NCI-H1436 treated with DMSO at 0.1 percent for 48 hours (cell line): ENCODE data around the gene KCNQ4.
A peak's percentile ranks its signal among the peaks of the same experiment; 100 is the strongest.

Experiments
- DNase-seq: peaks from one replicate; lab custom pipeline; 2025; lab: John Stamatoyannopoulos, UW

Gene KCNQ4

DNA sequence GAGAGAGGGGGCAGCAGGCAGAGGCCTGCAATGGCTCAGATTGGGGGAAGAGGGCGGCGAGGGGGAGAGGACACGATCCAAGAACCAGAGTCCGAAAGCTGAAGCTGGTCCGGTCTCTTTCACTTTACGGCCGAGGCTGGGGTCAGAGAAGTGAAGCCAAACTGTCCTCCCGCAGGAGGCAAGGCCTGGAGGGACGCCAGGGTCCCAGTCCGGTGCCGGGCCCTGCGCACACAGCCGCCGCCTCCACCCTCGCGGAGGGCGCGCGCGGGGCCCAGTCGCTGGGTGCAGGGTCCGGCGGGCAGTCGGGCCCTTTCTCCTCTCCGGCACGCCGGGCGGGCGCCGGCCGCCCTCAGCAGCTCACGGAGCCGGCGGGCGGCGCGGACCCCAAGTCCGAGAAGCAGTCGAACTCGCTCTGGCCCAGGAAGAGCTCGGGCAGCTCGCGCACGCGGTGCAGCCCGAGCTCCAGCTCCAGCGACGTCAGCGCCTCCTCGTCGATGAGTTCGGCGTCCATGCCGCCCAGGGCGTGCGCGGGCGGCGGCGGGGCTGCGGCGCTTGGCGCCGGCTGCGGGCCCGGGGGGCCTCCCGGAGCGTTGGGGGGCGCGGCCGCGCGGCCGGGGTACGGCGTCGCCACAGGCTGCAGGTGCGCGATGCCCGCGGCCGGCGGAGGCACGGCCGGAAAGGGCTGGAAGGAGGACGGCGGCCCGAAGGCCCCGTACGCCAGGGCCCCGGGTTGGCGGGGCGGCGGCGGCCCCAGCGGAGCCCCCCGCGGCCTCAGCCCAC is 77.8 kb downstream of the KCNQ4 start:
- no peak for DNase-seq

GRCh38 chr1:40862008-40862863 is 78.6 kb downstream of the KCNQ4 start, which contains the start of gene CITED4:
CITED4 (minus strand) TSS chr1:40862363; CDS start chr1:40862127, 236 bp downstream.
- DNase-seq = peak; percentile 76

- no peak for DNase-seq
Measured at GRCh38 chr1:40868051-40868723, 84.6 kb downstream of the KCNQ4 start.

DNA sequence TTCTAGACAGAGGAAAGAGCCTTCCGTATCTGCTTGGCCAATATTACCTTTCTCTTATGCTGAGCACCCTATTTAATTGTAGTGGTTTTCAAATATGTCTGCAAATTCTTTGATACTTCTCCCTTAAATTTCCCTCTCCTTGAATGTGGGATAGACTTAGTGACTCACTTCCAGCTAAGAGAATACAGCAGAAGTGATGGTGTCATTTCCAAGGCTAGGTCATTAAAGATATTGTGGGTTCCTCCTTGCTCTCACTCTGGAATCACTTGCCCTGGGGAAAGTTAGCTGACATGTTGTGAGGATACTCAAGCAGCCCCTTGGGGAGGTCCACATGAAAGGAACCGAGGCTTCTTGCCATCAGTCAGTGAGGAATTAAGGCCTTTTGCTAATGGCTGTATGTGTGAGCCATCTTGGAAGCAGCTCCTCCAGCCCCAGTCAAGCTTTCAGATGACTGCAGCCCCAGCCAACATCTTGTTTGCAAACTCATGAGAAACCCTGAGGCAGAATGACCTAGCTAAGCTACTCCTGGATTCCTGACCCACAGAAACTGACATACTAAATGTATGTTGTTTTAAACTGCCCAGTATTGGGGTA is 86.6 kb downstream of the KCNQ4 start:
- DNase-seq = no peak

DNA sequence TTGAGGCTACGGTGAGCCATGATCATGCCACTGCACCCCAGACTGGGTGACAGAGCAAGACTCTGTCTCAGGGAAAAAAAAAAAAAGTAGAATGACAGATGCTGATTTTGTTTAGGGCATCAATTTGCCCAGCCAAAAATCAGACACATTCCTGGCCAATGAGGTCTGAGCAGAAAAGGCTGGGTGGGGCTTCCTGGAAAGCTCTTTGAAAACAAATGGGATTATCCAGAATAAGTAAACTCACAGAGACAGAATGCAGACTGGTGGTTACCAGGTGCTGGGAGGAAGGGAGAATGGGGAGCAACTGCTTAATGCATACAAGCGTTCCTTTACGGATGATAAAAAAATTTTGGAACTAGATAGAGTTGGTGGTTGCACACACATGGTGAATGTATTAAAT is 88.7 kb downstream of the KCNQ4 start:
- DNase-seq = no peak

DNA sequence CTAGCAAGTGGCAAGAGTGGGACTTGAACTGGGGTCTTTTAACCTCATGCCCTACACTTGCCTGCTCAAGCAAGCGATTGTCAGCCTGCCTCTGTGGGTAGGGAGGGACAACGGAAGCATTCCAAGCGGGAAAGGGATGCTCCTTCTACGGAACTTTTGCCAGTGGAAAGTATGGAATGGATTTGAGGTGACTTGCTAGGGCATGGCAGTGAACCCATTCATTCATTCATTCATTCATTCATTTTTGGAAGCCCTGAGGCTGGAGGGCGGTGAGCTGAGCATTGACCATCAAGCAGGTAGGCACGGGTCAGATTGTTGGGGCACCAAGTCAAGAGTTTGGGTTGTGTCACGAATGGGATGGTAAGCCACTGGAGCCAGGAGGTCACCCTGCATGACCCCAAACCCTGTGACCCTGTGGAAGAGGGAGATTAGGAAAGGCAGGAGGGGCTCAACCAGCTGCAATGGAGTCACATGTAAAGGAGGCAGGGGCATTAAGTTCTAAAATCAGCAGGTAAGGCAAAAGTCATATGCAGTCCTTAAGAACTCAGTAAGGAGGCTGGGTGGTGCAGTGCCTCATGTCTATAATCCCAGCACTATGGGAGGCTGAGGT is 90.4 kb downstream of the KCNQ4 start:
- no peak for DNase-seq

DNA sequence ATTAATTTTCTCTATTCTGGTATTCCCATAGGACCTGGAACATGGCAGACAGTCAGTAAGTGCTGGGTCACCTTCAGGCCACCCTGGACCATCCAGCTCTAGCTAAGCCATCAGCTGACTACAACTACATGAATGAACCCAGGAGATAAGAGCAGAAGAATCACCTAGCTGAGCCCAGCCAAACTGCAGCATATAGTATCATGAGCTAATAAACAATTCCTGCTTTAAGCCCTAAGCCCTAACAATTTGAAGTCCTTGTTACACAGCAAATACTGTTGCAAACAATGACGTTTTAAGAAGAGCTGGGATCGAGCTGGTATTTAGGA is 92.8 kb downstream of the KCNQ4 start:
- DNase-seq = no peak

DNA sequence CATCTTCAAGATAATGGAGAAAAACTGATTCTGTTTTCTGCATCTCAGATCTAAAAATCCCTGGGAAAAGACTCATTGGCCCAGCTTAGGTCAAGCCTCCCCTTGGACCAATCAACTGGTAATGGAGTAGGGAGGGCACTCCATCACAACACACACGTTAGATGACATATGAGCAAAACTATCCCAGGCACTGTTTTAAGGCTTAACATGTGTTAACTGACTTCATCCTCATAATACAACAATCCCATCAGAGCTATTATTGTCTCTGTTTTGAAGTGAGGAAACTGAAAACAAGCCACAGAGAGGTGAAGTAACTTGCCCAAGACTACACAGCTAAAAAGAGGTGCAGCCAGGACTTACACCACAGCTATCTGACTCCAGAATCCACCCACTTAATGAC is 93.3 kb downstream of the KCNQ4 start:
- no peak for DNase-seq

- peak; percentile 39 for DNase-seq
Measured at GRCh38 chr1:40877698-40878097, 94.1 kb downstream of the KCNQ4 start.

DNA sequence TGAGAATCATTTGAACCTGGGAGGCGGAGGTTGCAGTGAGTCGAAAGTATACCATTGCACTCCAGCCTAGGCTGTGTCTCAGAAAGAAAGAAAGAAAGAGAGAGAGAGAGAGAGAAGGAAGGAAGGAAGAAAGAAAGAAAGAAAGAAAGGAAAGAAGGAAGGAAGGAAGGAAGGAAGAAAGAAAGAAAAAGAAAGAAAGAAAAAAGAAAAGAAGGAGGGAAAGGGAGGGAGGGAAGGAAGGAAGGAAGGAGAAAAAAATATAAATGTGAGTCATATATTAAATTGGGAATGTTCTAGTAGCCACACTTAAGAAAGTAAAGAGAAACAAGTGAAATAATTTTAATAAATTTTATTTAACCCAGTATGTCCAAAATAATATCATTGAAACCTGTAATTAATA is 95.3 kb downstream of the KCNQ4 start:
- DNase-seq = no peak

DNA sequence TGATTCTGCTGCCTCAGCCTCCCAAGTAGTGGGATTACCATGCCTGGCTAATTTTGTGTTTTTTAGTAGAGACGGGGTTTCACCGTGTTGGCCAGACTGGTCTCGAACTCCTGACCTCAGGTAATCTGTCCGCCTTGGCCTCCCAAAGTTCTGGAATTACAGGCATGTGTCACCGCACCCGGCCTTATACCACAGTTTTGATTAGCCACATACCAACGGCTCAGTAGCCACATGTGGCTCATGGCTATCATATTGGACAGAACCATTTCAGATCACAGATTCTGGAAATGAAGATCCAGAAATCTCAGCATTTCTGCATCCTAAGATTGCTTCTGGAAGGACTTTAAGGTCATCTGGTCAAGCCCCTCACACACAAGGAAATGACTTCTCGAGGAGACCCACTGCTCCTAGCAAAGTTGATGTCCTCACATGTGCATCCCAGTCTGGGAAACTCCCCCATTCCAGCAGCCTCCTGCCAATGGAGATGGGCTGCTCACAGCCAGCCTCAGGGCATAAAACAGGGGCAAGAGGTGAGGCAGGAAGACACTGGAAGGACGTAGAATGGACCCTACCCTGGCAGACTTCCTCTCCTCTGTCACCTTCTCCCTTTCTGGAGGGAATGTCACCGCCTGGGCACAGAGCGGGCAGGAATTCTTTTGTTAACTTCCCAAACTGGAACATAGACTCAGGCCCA is 96.0 kb downstream of the KCNQ4 start:
- no peak for DNase-seq

DNA sequence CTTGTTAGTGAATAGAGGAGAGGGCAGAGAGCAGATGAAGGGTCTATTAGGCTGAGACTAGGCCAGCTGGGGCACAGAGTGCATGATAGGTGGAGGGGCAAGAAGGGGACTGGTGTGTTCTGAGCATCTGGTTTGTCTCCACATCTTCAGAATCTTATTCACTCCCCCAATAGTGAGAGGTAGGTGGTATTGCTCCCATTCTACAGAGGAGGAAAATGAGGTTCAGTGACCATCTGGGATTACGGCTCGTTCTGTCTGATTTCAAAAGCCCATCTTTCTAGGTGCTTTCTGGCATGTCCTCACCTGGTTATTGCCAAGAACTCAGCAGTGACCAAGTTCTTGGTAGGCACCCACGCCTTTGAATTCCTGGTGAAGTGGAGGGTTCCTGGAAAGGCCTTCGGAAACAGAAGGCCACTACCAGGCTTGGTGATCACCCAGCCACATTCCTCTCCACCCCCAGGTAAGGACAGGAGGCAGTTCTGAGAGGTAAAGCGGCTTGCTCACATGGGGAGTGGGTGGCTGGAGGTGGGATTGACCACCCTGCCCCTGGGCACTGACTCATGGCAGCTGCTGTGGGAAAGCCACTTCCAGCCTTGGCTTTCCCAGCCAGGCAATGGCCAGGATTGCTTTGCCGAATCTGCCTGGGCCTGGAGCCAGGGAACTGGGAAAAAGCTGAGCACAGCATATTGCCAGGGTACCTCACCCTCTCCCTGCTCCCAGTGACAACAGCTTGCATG is 97.4 kb downstream of the KCNQ4 start:
- DNase-seq = no peak

GRCh38 chr1:40884055-40884795 is 100.6 kb downstream of the KCNQ4 start:
- DNase-seq = no peak

DNA sequence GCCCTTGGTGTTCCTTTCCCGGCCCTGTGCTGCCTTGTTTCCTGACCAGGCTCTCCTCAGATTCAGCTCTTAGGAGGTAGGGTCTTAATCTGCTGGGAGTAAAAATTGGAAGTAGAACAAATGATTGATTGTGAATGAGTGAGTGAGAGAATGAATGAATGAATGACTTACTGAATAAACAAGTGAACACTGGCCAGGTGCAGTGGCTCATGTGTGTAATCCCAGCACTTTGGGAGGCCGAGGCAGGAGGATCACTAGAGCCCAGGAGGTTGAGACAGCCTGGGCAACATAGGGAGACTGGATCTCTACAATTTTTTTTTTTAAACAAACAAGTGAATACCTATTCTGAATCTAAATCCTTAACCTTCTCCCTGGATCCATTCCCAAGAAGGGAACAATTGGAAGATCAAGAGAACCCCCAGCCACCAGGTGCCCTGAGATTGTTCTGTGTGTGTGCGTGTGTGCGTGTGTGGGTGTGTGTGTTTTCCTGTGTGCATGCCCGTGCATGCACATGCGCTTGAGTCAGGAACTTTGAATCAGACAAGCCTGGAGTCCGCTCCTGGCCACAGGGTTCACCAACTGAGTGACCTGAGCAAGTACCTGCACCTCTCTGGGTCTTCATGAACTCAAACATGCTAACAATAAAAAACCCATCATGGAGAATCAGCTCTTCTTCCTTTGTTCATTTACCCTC is 102.9 kb downstream of the KCNQ4 start:
- no peak for DNase-seq

DNA sequence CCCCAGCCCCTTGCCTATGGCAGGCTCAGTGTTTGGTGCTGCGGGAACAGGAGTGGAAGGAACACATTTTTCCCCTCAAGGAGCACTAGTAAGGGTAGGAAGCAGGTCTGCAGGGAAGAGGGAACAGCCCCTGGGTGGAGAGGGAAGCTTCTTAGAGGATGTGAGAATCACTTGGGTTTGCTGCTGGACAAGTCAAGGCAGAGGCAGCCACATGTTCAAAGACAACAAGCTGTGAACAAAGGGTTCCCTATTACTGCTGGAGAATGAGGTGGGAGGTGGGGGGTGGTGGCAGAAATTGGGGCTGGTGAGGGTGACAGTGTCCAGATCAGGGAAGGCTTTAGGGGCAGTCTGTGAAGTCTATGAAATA is 103.4 kb downstream of the KCNQ4 start:
- no peak for DNase-seq

GRCh38 chr1:40887652-40888051 is 104.1 kb downstream of the KCNQ4 start:
- DNase-seq = no peak
